ENCODE results near the gene RHOH. TPM values are rescaled to one million over a fixed set of nuclear protein-coding genes. Genes with fewer than 3 reads are reported as not detected.

The RHOH gene
- total RNA-seq, 4 donors from 2014 or later, result 0.67 to 2.7 (median 1.4) TPM

- Histone ChIP-seq H3K4me3 (replicated peaks in 1 of 3) (no peak overlapping the region), H3K36me3 (no peaks in the 10 kb centered on the region), H3K4me1 (no peaks in the 10 kb centered on the region), H3K27ac (no peak overlapping the region), H3K27me3 (no peaks in the 10 kb centered on the region), H3K9me3 (no peaks in the 10 kb centered on the region)
- WGBS, 2 donors, result 76 to 90% methylated on average over 4 of the region's 4 CpGs
- no peak for TF ChIP-seq POLR2A (IDR thresholded peaks at IDR 0.05)
- no peak for TF ChIP-seq CTCF (IDR thresholded peaks at IDR 0.05)
- DNase-seq, result no peak
- intact Hi-C loops (cut with DNase I), result no loop called here
These were observed 43.3 kb downstream of the RHOH start for GRCh38 chr4:40240040-40240653.

GRCh38 chr4:40241026-40241425, 44.2 kb downstream of the RHOH start:
- no peaks in the 10 kb centered on the region for H3K27me3 ChIP-seq
- no peaks in the 10 kb centered on the region for H3K9me3 ChIP-seq
- no peak overlapping the region for H3K27ac ChIP-seq
- whole genome bisulfite sequencing, 2 donors, result 71 to 72% methylated on average over 4 of the region's 4 CpGs
- intact Hi-C loops (cut with DNase I), result no loop called here
- H3K4me1 ChIP-seq, result no peaks in the 10 kb centered on the region
- H3K4me3 ChIP-seq (replicated peaks in 1 of 3), result no peak overlapping the region
- H3K36me3 ChIP-seq, result no peaks in the 10 kb centered on the region
- DNase-seq, result no peak
- no peak for TF ChIP-seq CTCF (IDR thresholded peaks at IDR 0.05)
- TF ChIP-seq POLR2A (IDR thresholded peaks at IDR 0.05), result no peak

GRCh38 chr4:40241941-40242340, 45.1 kb downstream of the RHOH start:
- Histone ChIP-seq H3K36me3 (no peaks in the 10 kb centered on the region), H3K4me1 (no peaks in the 10 kb centered on the region), H3K4me3 (replicated peaks in 1 of 3) (no peak overlapping the region), H3K9me3 (no peaks in the 10 kb centered on the region), H3K27ac (no peak overlapping the region), H3K27me3 (no peaks in the 10 kb centered on the region)
- WGBS, 2 donors, result 77 to 86% methylated on average over 7 of the region's 7 CpGs
- no peak for DNase-seq
- intact Hi-C loops (cut with DNase I), result no loop called here
- TF ChIP-seq POLR2A (IDR thresholded peaks at IDR 0.05) (no peak), CTCF (IDR thresholded peaks at IDR 0.05) (no peak)

- Histone ChIP-seq H3K27ac (no peak overlapping the region), H3K4me3 (replicated peaks in 1 of 3) (no peak overlapping the region)
- TF ChIP-seq CTCF (IDR thresholded peaks at IDR 0.05) (no peak), POLR2A (IDR thresholded peaks at IDR 0.05) (no peak)
These were observed 46.6 kb downstream of the RHOH start for GRCh38 chr4:40243386-40243948.

GRCh38 chr4:40244606-40245005, 47.8 kb downstream of the RHOH start:
- no peak for DNase-seq
- Histone ChIP-seq H3K27ac (no peak overlapping the region), H3K27me3 (no peaks in the 10 kb centered on the region), H3K9me3 (no peaks in the 10 kb centered on the region), H3K4me1 (no peaks in the 10 kb centered on the region), H3K4me3 (replicated peaks in 1 of 3) (no peak overlapping the region), H3K36me3 (no peaks in the 10 kb centered on the region)
- TF ChIP-seq POLR2A (IDR thresholded peaks at IDR 0.05) (no peak), CTCF (IDR thresholded peaks at IDR 0.05) (no peak)
- WGBS, 2 donors, result 82 to 87% methylated on average over 2 of the region's 2 CpGs
- intact Hi-C loops (cut with DNase I), result no loop called here

More at GRCh38 chr4:40243386-40243948, 46.6 kb downstream of the RHOH start:
- DNase-seq, result no peak
- Histone ChIP-seq H3K9me3 (no peaks in the 10 kb centered on the region), H3K36me3 (no peaks in the 10 kb centered on the region), H3K27me3 (no peaks in the 10 kb centered on the region), H3K4me1 (no peaks in the 10 kb centered on the region)
- WGBS, 2 donors, result 97% methylated on average over 14 to 17 of the region's 19 CpGs
- intact Hi-C loops (cut with DNase I), result no loop called here
